Medulla oblongata (tissue), 1 donor: ENCODE results near the gene ERBB3.
"Not testable (repeated sequence)": the region's sequence is repeated elsewhere in the genome, so short reads cannot be mapped to it uniquely, and the experiment has no call there.

Source experiments
- DNase-seq: peaks from one replicate; pipeline ENCODE4 v3.0.0-alpha.2; 2015; ENCODE audit errors: extremely low spot score

Gene ERBB3

GRCh38 chr12:56110571-56110970, 30.6 kb downstream of the ERBB3 start:
- no peak for DNase-seq

- no peak for DNase-seq
Measured at GRCh38 chr12:56114084-56114483, 34.1 kb downstream of the ERBB3 start.

- DNase-seq: peak; percentile 28
Measured at GRCh38 chr12:56115329-56115728, 35.4 kb downstream of the ERBB3 start.

GRCh38 chr12:56116267-56117081, 36.5 kb downstream of the ERBB3 start, which contains the start of gene RPL41:
Gene RPL41, plus strand, starts transcription at chr12:56116633.
- DNase-seq: peak; percentile 98

- not testable (repeated sequence) for DNase-seq
Measured at GRCh38 chr12:56117082-56117706, 37.2 kb downstream of the ERBB3 start.

- DNase-seq: peak; percentile 99
Measured at GRCh38 chr12:56117778-56118687, 38.1 kb downstream of the ERBB3 start, which contains the start of gene ZC3H10. Gene ZC3H10, plus strand, starts transcription at chr12:56118266. Its CDS starts 2,297 bp downstream, at chr12:56120563.

- DNase-seq: no peak
Measured at GRCh38 chr12:56118688-56119357, 38.9 kb downstream of the ERBB3 start.

- DNase-seq: peak; percentile 91
Measured at GRCh38 chr12:56119361-56119796, 39.4 kb downstream of the ERBB3 start.

GRCh38 chr12:56120158-56120846, 40.3 kb downstream of the ERBB3 start:
- no peak for DNase-seq

GRCh38 chr12:56121204-56121870, 41.4 kb downstream of the ERBB3 start:
- no peak for DNase-seq

- DNase-seq: no peak
Measured at GRCh38 chr12:56122637-56123036, 42.7 kb downstream of the ERBB3 start.

GRCh38 chr12:56124133-56124532, 44.2 kb downstream of the ERBB3 start:
- DNase-seq: no peak

GRCh38 chr12:56126732-56127239, 46.8 kb downstream of the ERBB3 start:
- peak; percentile 48 for DNase-seq

GRCh38 chr12:56127485-56127887, 47.5 kb downstream of the ERBB3 start:
- DNase-seq: no peak

- DNase-seq: peak; percentile 99
Measured at GRCh38 chr12:56127888-56128669, 48.1 kb downstream of the ERBB3 start, which contains the start of gene ESYT1. Gene ESYT1, plus strand, starts transcription at chr12:56128267. Its CDS starts 53 bp downstream, at chr12:56128320.

GRCh38 chr12:56128670-56129205, 48.8 kb downstream of the ERBB3 start:
- DNase-seq: no peak

- DNase-seq: no peak
Measured at GRCh38 chr12:56129206-56129941, 49.4 kb downstream of the ERBB3 start.

- no peak for DNase-seq
Measured at GRCh38 chr12:56129942-56130495, 50.1 kb downstream of the ERBB3 start.
